CD4-positive, alpha-beta T cell treated with Interleukin-6 at 100 ng/mL for 8 hours (primary cell): ENCODE results near the gene DNAJB13.

Experiments
- DNase-seq: peaks from one replicate; pipeline ENCODE4 v3.0.0-alpha.2; 2020; ENCODE audit warnings: mixed read lengths, low spot score

Gene DNAJB13

GRCh38 chr11:74000307-74001133 is 49.7 kb downstream of the DNAJB13 start:
- DNase-seq = no peak

DNA sequence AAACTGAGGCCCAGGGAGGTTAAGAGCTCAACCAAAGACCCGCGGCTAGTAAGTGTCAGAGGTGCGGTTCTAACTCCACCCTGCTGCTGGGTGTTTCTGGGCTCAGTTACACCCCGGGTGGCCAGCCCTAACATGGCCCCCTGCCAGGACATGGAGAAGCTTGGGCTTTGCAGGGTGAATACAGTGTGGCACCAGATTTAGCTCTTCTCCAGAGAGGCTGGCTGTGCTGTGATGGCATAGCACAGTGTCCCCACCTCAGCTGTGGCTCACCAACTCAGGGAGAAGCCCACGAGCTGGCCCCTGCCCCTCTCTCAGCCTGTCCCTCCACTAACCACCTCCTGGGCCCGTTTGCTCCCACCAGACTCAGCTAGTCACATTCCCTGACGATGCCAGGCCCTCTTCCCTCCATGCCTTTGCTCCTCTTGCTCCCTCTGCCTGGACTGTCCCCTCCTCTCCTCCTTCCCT is 51.0 kb downstream of the DNAJB13 start:
- DNase-seq = no peak

GRCh38 chr11:74002832-74003231 is 52.0 kb downstream of the DNAJB13 start:
- DNase-seq = no peak

DNA sequence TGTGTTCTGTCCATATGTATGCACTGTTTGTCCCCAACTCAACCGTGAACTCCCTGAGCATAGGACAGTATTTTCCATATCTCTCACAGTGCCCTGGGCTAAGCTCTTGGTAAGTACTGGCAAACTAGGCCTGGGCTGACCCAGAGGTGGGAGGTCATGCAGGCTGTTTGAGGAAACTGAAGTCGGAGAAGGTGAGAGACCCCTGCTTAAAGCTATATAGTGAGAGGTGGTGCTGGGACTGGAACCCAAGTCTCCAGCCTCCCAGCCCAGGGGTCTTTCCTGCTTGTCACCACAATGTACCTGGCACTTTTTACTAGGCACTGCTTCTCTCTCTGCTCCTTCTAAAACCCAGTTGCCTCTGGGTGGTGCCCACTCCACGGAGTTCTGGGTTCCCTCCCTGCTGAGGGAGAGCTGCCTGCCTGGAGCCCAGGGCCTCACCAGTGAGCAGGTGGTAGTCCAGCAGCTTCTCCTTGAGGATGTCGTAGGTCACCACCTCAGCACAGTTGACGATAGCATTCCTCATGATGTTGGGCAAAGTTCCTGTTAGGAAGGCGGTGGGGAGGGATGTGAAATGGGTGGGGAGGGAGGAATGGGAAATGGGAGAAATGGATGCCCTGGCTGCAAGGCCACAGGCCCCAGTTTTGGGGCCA is 53.3 kb downstream of the DNAJB13 start:
- DNase-seq = no peak

DNA sequence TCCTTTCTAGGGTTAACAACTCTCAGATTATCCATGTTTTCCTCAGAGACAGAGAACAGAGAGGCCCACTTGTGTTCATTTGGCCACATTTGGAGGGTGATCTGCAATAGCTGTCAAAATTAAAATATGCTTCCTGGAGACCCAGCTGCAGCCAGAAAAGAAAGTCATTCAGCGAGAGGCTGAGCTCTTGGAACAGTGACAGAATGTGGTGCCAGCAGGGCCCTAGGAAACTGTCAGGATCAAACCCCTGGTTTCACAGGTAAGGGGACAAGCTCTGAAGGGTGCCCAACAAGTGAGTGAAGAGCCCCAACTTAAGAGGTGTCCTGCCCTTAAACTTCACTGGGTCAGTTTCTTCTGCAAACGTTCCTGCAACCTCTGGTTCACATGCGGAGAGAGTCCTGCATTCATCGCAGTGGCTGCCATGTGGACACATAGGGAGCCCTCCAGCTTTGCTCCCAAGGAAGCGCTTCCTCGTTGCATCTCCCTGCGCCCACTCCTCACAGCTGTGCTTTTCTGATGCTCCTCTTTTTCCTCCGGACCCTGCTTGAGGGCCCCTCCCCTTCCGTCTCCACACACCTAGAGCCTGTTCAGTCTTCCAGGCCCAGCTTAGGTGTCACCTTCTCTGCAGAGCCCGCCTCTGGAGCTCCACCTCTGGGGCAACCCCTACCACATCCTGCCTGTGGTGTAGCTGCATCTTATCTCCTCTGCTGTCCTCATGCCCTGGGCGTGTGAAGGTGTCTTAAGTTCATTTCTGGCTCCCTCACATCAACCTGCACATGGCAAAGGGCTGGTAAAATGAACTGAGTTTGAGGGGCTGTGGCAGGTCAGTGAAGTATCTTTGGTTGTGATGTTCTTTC is 54.2 kb downstream of the DNAJB13 start:
- DNase-seq = peak; percentile 93

- no peak for DNase-seq
Measured at GRCh38 chr11:74005721-74006517, 55.1 kb downstream of the DNAJB13 start.

DNA sequence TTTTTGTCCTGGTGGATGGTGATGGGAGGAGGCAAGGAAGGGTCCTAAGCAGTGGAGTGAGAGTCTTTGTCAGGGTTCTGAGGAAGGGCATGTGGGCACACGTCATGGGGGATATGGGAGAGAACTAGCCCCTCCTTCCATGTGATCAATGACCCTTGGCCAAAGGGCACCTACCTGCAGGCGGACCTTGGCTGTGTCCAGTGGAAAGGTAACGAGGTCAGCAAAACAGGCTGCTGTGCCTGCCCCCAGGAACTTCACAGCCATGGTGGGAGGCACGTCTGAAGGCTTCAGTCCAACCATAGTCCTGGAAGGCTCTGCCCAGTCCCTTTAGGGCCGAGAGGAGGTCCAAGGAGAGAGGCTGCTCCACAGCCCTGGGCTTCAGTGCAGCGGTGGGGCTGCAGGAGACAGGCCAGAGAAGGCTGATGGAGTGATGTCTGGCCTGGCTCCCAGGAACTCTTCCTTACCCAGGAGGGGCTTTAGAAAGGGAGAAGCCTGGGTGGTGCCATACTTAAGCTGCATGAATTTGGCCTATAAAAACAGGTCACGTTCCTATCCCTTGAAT is 56.0 kb downstream of the DNAJB13 start:
- DNase-seq = no peak

DNA sequence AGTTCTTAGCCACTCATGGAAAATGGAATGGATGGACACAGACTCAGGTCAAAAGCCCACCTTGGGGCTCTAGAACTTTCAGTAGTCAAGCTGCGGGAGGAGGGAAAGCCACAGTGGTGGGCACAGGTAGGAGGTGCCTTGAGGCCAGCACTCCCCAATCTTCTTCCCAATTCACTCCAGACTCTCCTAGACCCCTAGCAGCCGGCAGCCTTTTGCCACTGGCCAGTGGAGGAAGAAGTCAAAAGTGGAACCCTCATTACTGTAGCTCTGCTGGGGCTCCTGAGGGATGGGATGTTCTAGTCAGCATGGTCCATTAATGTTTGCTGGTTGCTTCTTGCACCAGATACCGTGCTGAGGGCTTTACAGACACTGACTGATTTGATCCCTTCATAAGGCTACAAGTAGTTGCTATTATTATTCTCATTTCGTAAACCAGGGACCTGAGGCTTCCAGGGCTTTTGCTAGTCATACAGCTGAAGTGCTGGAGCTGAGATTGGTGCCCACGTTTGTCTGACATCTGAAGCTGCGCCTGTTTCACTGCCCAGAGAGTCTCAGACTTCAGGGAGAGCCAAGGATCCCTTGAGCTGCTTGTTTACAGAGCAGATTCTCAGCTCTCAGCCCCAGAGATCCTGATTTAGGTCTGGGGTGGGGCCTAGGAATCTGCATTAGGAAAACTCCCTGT is 57.0 kb downstream of the DNAJB13 start:
- no peak for DNase-seq

- no peak for DNase-seq
Measured at GRCh38 chr11:74008373-74009229, 57.8 kb downstream of the DNAJB13 start, which contains the start of gene UCP3. Gene UCP3, minus strand, starts transcription at chr11:74009085. Its CDS starts 2,043 bp downstream, at chr11:74007042.

DNA sequence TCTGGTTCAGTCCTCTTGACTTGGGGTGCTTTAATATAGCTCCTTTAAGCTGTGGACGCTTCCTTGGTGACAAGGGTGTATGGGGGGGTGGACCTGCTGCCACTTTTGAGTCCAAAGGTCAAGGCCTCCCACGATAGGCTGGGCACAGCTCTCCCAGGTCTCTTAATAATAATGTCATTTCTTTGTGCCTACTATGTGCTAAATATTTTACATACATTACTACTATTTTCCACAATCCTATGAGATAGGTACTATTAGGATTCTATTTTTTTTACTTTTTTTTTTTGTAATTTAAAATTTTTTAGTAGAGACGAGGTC is 58.4 kb downstream of the DNAJB13 start:
- no peak for DNase-seq

DNA sequence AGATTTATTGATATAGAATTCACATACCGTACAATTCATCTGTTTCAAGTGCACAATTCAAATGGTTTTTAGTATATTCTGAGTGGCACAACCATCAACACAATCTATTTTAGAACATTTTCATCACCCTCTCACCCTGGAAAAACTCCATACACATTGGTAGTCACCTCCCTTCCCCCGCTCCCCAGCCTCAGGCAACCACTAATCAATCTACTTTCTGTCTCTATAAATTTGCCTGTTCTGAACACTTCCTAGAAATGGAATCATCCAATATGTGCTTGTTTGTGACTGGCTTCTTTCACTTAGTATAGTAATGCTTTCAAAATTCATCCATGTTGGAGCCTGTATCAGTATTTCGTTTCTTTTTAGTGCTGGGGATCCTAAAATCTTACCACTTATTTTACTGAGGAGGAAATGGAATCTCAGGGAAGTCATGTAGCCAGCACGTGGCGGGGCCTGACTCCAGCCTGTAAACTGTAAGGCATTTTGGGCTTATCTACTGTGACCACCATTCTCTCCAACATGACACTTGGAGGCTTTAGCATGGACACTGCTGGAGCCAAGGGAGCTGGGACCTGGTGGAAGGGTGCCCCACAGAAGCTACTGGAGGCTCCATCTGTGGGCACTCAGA is 59.0 kb downstream of the DNAJB13 start:
- DNase-seq = no peak

- DNase-seq = no peak
Measured at GRCh38 chr11:74010306-74011300, 59.8 kb downstream of the DNAJB13 start.

- DNase-seq = peak; percentile 49
Measured at GRCh38 chr11:74011360-74012073, 60.7 kb downstream of the DNAJB13 start.

DNA sequence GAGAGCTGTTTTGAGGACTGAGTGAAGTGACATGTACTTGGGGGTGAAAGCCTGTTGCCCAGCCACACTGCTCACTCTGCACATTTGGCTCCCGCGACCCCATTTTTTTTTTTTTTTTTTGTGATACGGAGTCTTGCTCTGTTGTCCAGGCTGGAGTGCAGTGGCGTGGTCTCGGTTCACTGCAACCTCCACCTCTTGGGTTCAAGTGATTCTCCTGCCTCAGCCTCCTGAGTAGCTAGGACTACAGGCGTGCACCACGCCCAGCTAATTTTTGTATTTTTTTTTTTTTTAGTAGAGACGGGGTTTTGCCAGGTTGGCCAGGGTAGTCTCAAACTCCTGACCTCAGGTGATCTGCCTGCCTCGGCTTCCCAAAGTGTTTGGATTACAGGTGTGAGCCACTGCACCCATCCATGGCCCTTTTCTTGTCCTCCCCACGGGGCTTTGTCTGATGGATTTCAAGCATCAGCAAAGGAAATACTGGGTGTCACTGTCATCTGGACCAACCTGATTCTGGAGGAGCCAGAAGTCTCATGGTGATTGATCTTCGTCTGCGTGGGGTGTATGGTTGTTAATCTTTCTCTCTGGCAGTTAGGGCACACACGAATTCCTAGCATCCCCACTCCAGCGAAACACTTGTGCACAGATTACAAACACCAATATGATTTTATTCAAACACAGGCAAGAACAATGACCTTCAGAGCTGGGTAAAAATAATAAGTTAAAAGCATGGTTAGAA is 61.4 kb downstream of the DNAJB13 start:
- DNase-seq = no peak

DNA sequence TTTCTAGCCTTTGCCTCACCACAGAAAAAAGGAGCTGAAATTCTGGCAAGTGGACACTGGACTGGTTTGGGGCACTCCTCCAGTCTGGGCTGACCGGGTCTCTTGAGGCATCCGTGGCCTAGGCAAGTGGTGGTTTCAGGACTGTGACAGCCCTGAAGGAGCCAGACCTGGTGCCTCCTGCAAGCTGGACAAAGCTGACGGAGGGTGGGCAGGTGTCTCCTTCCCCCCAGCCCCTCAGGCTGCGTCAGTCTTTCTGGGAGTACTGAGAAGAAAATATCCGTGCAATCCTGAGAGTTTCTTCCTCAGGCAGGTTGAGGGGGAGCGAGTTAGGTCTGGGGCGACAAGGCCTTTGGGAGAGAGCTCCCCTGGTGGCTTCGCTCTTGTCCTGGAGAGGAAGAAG is 62.3 kb downstream of the DNAJB13 start:
- DNase-seq = no peak

- no peak for DNase-seq
Measured at GRCh38 chr11:74014880-74015279, 64.1 kb downstream of the DNAJB13 start.
